GM19324 (cell line): ENCODE measurements around the gene FMC1.

Source experiments
- ATAC-seq: cut with Tn5 transposase; IDR thresholded peaks from one replicate; pipeline ENCODE4 v1.9.1; 2021; ENCODE audit warnings: mild to moderate bottlenecking, moderate library complexity; ENCODE audit not compliant: unreplicated experiment, low FRiP score

FMC1 gene

GRCh38 chr7:139370301-139370942 is 29.3 kb downstream of the FMC1 start:
- ATAC-seq = no peak

- ATAC-seq = no peak
Observed at GRCh38 chr7:139370943-139371313, 29.8 kb downstream of the FMC1 start.

DNA sequence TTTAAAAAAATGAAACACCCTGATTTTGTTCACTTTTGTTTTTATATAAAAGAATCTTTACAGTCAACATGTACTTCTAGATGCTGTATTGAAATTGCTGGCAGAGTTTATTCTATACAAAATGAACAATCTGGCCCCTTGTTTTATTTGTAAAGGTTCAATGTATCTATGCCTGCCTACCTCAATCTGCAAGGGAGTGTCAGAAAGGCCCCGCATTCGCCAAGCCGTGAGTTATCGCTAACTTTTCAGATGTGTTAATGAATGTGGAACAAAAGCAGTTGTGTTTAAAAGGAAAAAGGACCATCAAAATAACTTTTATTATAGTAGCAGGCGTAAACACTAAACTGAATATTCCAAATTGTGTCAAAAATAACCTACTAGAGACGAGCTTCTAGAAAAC is 33.1 kb downstream of the FMC1 start:
- ATAC-seq = no peak

- no peak for ATAC-seq
Observed at GRCh38 chr7:139382439-139382838, 41.3 kb downstream of the FMC1 start.

GRCh38 chr7:139384611-139385010 is 43.5 kb downstream of the FMC1 start:
- no peak for ATAC-seq

DNA sequence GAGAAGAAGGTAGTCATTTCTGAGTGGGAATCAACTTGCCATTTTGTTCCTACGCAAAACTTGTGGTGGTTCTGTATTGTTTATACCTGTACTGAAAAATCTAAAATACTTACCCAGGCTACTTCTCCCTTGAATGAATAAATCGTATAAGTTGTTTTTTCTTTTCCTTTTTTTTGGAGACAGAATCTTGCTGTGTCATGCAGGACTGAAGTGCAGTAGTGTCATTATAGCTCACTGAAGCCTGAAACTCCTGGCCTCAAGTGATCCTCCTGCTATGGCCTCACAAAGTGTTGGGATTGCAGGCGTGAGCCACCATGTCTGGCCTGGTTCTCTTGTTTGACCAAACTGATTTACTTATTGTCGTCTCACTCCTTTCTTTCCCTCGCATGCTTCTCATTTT is 46.5 kb downstream of the FMC1 start:
- no peak for ATAC-seq

- no peak for ATAC-seq
Observed at GRCh38 chr7:139389091-139389490, 48.0 kb downstream of the FMC1 start.

DNA sequence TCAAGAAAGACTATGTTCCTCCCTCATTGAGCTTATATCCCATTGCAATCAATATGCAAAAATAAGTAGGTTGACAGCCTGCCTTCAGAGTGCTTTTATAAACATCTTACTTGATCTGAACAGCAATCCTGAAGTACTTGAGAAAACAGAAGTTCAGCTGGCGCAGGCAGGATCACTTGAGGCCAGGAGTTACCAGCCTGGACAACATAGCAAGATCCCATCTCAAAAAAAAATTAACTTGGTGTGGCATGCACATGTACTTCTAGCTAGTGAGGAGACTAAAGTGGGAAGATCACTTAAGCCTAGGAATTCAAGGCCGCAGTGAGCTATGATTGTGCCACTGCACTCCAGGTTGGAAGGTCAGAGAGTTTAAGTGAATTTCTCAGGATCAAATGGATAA is 48.6 kb downstream of the FMC1 start:
- no peak for ATAC-seq

DNA sequence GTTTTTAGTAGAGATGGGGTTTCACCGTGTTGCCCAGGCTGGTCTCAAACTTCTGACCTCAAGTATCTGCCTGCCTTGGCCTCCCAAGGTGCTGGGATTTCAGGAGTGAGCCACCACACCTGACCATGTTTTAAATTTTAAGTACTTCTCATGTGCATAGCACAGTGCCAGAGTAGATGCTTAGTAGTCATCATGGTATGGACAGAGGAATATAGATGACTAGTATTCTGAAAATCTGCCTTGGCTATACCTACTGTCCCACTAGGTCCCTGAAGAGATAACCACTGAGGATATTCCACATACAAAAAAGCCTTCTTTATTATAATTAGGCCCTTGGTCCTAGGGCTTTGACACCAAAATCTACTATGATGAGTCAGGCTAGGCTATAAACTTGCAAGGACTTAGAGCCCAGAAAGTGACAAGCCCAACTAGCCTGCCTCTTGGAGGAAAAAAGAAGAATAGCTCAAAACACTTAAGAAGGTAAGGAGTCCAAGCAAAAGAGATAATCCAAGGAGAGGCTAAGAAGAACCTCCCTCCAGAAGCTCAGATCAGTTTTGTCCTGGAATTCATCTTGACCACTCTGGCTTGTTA is 52.6 kb downstream of the FMC1 start:
- ATAC-seq = no peak

DNA sequence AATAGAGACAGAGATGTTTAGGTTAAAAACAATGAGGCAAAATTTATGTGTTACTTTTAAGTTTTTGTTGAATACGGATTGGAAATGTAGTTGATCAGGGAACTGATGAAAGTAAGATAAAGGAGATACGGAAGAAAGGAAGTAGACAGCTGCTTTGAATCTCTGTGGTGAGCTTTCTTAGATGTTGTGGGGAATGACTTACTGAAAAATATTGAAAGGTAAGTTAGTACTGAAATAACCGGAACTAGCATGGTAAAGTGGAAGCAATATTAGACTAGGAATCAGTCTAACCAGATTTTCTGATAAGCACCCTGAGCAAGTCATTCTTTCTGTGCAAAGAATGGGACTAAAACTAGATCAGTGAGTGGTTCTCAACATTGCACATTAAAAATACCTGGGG is 53.4 kb downstream of the FMC1 start:
- ATAC-seq = no peak
